Activated CD8-positive, alpha-beta T cell treated with anti-CD3 and anti-CD28 coated beads for 36 hours (primary cell): ENCODE measurements around the gene OR56B4. TPM values are rescaled to one million over a fixed set of nuclear protein-coding genes. Genes with fewer than 3 reads are reported as not detected.

Source experiments
- ATAC-seq: fragments of 200-7000 bp; cut with Tn5 transposase; one replicate; pipeline ENCODE4 v1.10.0; 2021; ENCODE audit warnings: mild to moderate bottlenecking, moderate library complexity
- CTCF ChIA-PET: fragments of 350-600 bp; sonication (Branson Sonifier 250); formaldehyde crosslinking; loops from one replicate; lab custom pipeline; 2021; ENCODE audit warnings: antibody characterized with exemption; lab: Charles Lee
- POLR2A ChIA-PET: fragments of 350-600 bp; sonication (Branson Sonifier 250); formaldehyde crosslinking; loops from one replicate; lab custom pipeline; 2021; ENCODE audit warnings: antibody characterized with exemption; lab: Charles Lee
- DNase-seq: peaks from one replicate; pipeline ENCODE4 v3.0.0-alpha.2; 2020
- H3K27ac Mint-ChIP-seq: one replicate; pipeline ENCODE4 v1.8.0; 2021; ENCODE audit warnings: mild to moderate bottlenecking, mixed read lengths
- H3K27me3 Mint-ChIP-seq: one replicate; pipeline ENCODE4 v1.8.0; 2021; ENCODE audit warnings: mixed read lengths
- H3K36me3 Mint-ChIP-seq: one replicate; pipeline ENCODE4 v1.8.0; 2021; ENCODE audit warnings: low read depth, mixed read lengths
- H3K4me1 Mint-ChIP-seq: one replicate; pipeline ENCODE4 v1.8.0; 2021; ENCODE audit warnings: low read depth, mixed read lengths
- H3K4me3 Mint-ChIP-seq: one replicate; pipeline ENCODE4 v1.8.0; 2021; ENCODE audit warnings: mild to moderate bottlenecking, moderate library complexity, mixed read lengths
- H3K9me3 Mint-ChIP-seq: one replicate; pipeline ENCODE4 v1.8.0; 2021; ENCODE audit warnings: mixed read lengths
- CTCF ChIP-seq: fragments of 200-600 bp; IDR thresholded peaks from one replicate; pipeline ENCODE4 v1.8.0; 2022; ENCODE audit warnings: antibody characterized with exemption, mild to moderate bottlenecking
- intact Hi-C: fragments of 100-400 bp; cut with micrococcal nuclease; formaldehyde crosslinking; loops from one replicate; pipeline ENCODE4 v1.10.0; 2022
- total RNA-seq, 2 experiments: library from RNA; stranded (reverse); gene quantifications; one replicate each; pipeline ENCODE4 v1.2.3, GENCODE V29; 2021

OR56B4 gene
- total RNA-seq, 2 experiments from 2014 or later: not detected

GRCh38 chr11:6096417-6096816 lies 11.1 kb upstream of the OR56B4 start:
- ChIA-PET POLR2A (no interaction called here), CTCF (no interaction called here)
- H3K36me3 Mint-ChIP-seq: no peaks in the 10 kb centered on the region
- TF ChIP-seq CTCF: no peak
- DNase-seq: no peak
- peaks cover 23% of the 10 kb centered on the region for H3K27me3 Mint-ChIP-seq
- no peaks in the 10 kb centered on the region for H3K9me3 Mint-ChIP-seq
- no peak overlapping the region for H3K4me3 Mint-ChIP-seq
- H3K4me1 Mint-ChIP-seq: no peaks in the 10 kb centered on the region
- intact Hi-C loops: no loop called here
- H3K27ac Mint-ChIP-seq: no peak overlapping the region
- ATAC-seq: no peak

DNA sequence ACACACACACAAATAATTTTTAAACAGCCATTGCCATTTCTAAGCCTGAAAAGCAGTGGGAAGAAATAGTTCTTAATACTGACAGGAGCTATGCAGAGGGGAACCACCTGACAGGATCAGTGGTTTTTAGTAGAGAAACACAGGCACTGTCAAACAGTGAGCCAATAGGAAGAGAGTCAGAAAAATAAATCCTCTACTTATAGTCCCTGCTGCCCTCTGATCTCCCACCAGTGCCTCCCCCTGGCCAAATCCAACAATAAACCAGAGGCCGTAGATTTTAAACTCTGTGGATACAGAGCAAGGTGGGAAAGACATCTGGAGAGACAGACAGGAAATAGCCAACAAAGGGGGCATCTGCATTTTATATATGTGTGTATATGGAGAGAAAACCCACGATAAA lies 7.9 kb upstream of the OR56B4 start:
- Mint-ChIP-seq H3K4me3 (no peak overlapping the region), H3K4me1 (no peaks in the 10 kb centered on the region), H3K36me3 (no peaks in the 10 kb centered on the region), H3K9me3 (no peaks in the 10 kb centered on the region), H3K27ac (no peak overlapping the region), H3K27me3 (peaks cover 14% of the 10 kb centered on the region)
- no peak for DNase-seq
- no peak for ATAC-seq
- ChIA-PET CTCF (no interaction called here), POLR2A (no interaction called here)
- intact Hi-C loops: no loop called here
- TF ChIP-seq CTCF: no peak

GRCh38 chr11:6110011-6110410 lies 2.5 kb downstream of the OR56B4 start:
- ChIA-PET POLR2A (no interaction called here), CTCF (no interaction called here)
- Mint-ChIP-seq H3K27ac (no peak overlapping the region), H3K9me3 (peaks cover 2% of the 10 kb centered on the region), H3K36me3 (no peaks in the 10 kb centered on the region), H3K4me3 (no peak overlapping the region), H3K4me1 (no peaks in the 10 kb centered on the region), H3K27me3 (peaks cover 8% of the 10 kb centered on the region)
- no peak for DNase-seq
- TF ChIP-seq CTCF: no peak
- no peak for ATAC-seq
- intact Hi-C loops: no loop called here

GRCh38 chr11:6111673-6112072 lies 4.2 kb downstream of the OR56B4 start:
- ATAC-seq (no peak), DNase-seq (no peak)
- intact Hi-C loops: no loop called here
- Mint-ChIP-seq H3K4me1 (no peaks in the 10 kb centered on the region), H3K27ac (no peak overlapping the region), H3K36me3 (no peaks in the 10 kb centered on the region), H3K9me3 (peaks cover 2% of the 10 kb centered on the region), H3K27me3 (peaks cover 8% of the 10 kb centered on the region), H3K4me3 (no peak overlapping the region)
- ChIA-PET CTCF (interaction anchor here (1.5 kb wide), 1 partner anchor 23 kb away, joined by 3 read pairs; no protein-coding TSS in a partner anchor), POLR2A (no interaction called here)
- TF ChIP-seq CTCF: no peak

GRCh38 chr11:6116638-6117037 lies 9.2 kb downstream of the OR56B4 start:
- no peak for DNase-seq
- CTCF ChIA-PET: no interaction called here
- no peak overlapping the region for H3K4me3 Mint-ChIP-seq

More at GRCh38 chr11:6116638-6117037, 9.2 kb downstream of the OR56B4 start:
- intact Hi-C loops: no loop called here
- POLR2A ChIA-PET: no interaction called here
- Mint-ChIP-seq H3K27me3 (peaks cover 10% of the 10 kb centered on the region), H3K4me1 (no peaks in the 10 kb centered on the region), H3K27ac (no peak overlapping the region), H3K9me3 (peaks cover 12% of the 10 kb centered on the region), H3K36me3 (peaks cover 2% of the 10 kb centered on the region)
- no peak for ATAC-seq
- TF ChIP-seq CTCF: no peak
